Epithelial cell of proximal tubule (primary cell): Measurements from ENCODE around the gene BMPR1B. TPM values are rescaled to one million over a fixed set of nuclear protein-coding genes. Genes with fewer than 3 reads are reported as not detected.

Experiments
- DNase-seq: peaks from one replicate; pipeline ENCODE4 v3.0.0-alpha.2; 2011; ENCODE audit warnings: low read depth
- H3K4me3 ChIP-seq: 2 replicates; pipeline ENCODE4 v1.5.1; 2011; ENCODE audit warnings: low read depth, mild to moderate bottlenecking, low read length
- total RNA-seq: library from RNA; depleted of rRNA; stranded (reverse); fragments of >200 nt; gene quantifications from 2 replicates; pipeline ENCODE4 v1.2.3, GENCODE V29; 2015
- TF ChIP-seq, protein P1 (sequence below): conservative IDR thresholded peaks from 2 replicates; pipeline ENCODE4 v1.5.1; 2012; ENCODE audit warnings: low read depth, mild to moderate bottlenecking, low read length

The BMPR1B gene
- total RNA-seq, 1 donor from 2014 or later = 2.0 TPM

DNA sequence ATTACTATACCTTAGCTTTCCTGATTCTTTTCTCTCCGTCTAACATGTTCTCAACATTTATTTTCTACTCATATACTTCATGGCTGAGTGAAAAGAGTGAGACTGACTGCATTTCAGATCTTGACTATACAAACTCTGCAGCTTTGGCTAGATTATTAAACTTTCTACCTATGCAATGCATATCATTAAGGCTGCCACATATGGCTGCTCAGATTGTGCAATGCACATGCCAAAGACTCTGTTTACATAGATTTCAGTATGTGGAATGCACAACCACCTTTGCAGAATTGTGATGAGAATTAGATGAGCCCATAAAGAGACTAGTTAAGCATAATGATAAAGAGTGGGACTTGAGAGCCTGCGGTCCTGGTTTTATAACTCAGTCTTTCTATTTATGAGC, 196.5 kb downstream of the BMPR1B start:
- TF ChIP-seq, protein P1, sequence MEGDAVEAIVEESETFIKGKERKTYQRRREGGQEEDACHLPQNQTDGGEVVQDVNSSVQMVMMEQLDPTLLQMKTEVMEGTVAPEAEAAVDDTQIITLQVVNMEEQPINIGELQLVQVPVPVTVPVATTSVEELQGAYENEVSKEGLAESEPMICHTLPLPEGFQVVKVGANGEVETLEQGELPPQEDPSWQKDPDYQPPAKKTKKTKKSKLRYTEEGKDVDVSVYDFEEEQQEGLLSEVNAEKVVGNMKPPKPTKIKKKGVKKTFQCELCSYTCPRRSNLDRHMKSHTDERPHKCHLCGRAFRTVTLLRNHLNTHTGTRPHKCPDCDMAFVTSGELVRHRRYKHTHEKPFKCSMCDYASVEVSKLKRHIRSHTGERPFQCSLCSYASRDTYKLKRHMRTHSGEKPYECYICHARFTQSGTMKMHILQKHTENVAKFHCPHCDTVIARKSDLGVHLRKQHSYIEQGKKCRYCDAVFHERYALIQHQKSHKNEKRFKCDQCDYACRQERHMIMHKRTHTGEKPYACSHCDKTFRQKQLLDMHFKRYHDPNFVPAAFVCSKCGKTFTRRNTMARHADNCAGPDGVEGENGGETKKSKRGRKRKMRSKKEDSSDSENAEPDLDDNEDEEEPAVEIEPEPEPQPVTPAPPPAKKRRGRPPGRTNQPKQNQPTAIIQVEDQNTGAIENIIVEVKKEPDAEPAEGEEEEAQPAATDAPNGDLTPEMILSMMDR = no peak
- DNase-seq = no peak
- no peak overlapping the region for H3K4me3 ChIP-seq

- TF ChIP-seq, protein P1 = no peak
- no peak for DNase-seq
- H3K4me3 ChIP-seq = no peak overlapping the region
These were observed 199.3 kb downstream of the BMPR1B start for GRCh38 chr4:94957030-94957429.

- DNase-seq = no peak
- TF ChIP-seq, protein P1 = no peak
- no peak overlapping the region for H3K4me3 ChIP-seq
These were observed 201.6 kb downstream of the BMPR1B start for GRCh38 chr4:94959307-94959706.

DNA sequence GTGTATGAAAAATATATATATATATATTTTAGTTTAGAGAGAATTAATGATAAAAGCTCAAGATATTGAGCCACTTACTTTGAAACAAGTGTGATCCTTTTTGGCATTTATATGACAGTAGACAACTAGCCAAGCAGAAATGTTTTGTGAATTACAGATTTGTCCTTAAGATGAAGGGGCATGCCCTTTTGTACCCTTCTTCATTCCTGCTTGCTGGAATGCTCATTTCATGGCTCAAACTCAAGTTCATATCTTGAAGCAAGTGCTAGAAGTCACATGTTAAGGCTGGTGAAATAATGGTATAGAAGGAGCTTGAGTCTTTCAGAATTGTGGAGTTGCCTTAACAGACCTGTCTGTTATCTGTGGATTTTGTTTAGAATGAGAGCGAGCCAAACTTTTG, 203.0 kb downstream of the BMPR1B start:
- no peak overlapping the region for H3K4me3 ChIP-seq
- DNase-seq = no peak
- TF ChIP-seq, protein P1 = no peak

GRCh38 chr4:94961420-94961819, 203.7 kb downstream of the BMPR1B start:
- H3K4me3 ChIP-seq = no peak overlapping the region
- DNase-seq = no peak
- TF ChIP-seq, protein P1 = no peak

GRCh38 chr4:94962484-94962883, 204.7 kb downstream of the BMPR1B start:
- no peak for DNase-seq
- TF ChIP-seq, protein P1 = no peak
- no peak overlapping the region for H3K4me3 ChIP-seq

GRCh38 chr4:94965852-94966251, 208.1 kb downstream of the BMPR1B start:
- TF ChIP-seq, protein P1 = no peak
- H3K4me3 ChIP-seq = no peak overlapping the region
- no peak for DNase-seq
